HEK293T (cell line): Measurements from ENCODE around the gene ANKRD65.

Source experiments
- ARNT ChIP-seq: fragments of 450-650 bp; IDR thresholded peaks from 2 replicates; pipeline ENCODE4 v1.6.1; 2017; ENCODE audit warnings: mild to moderate bottlenecking
- ELF4 ChIP-seq: fragments of 450-650 bp; IDR thresholded peaks from 2 replicates; pipeline ENCODE4 v1.6.1; 2017; ENCODE audit warnings: antibody characterized with exemption
- FOXA1 ChIP-seq: fragments of 450-650 bp; IDR thresholded peaks from 2 replicates; pipeline ENCODE4 v1.6.1; 2016; ENCODE audit warnings: mild to moderate bottlenecking
- FOXM1 ChIP-seq: fragments of 450-650 bp; IDR thresholded peaks from 2 replicates; pipeline ENCODE4 v1.6.1; 2017; ENCODE audit warnings: mild to moderate bottlenecking, borderline replicate concordance
- HDGF ChIP-seq: fragments of 450-650 bp; IDR thresholded peaks from 2 replicates; pipeline ENCODE4 v1.6.1; 2017; ENCODE audit warnings: antibody characterized with exemption, borderline replicate concordance
- L3MBTL2 ChIP-seq: fragments of 450-650 bp; conservative IDR thresholded peaks from 2 replicates; pipeline ENCODE4 v1.6.1; 2016; ENCODE audit warnings: mild to moderate bottlenecking
- SP1 ChIP-seq: fragments of 450-650 bp; IDR thresholded peaks from 2 replicates; pipeline ENCODE4 v1.6.1; 2017
- SUZ12 ChIP-seq: fragments of 450-650 bp; IDR thresholded peaks from 2 replicates; pipeline ENCODE4 v1.6.1; 2016; ENCODE audit warnings: mild to moderate bottlenecking
- TARDBP ChIP-seq: fragments of 450-650 bp; IDR thresholded peaks from 2 replicates; pipeline ENCODE4 v1.6.1; 2016

DNA sequence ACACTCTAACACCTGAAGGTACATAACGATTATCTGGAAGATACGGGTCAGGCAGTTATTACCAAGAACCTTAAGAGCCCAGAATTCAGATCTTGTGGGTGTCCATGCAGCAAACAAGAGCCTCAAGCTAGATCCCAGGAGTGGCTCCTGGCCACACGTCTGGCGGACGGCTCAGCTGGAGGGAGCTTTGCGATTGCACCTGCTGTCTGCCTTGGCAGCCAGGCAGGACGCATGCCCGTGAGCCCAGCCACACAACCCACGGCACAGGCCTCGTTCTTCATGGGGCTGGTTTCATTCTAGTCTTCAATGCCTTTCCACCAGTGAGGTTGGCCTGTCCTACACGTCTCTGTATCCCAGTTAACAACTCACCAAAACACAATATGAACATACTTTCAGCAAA is 27.6 kb downstream of the ANKRD65 start:
- no peak for TF ChIP-seq ARNT
- no peak for TF ChIP-seq SP1
- no peak for TF ChIP-seq SUZ12
- TF ChIP-seq FOXA1: no peak
- TF ChIP-seq TARDBP: no peak
- no peak for TF ChIP-seq ELF4
- TF ChIP-seq FOXM1: no peak
- TF ChIP-seq L3MBTL2: no peak
- no peak for TF ChIP-seq HDGF
